Osteoblast (primary cell): Measurements from ENCODE around the gene AGBL1. TPM values are rescaled to one million over a fixed set of nuclear protein-coding genes. Genes with fewer than 3 reads are reported as not detected.

Experiments used
- DNase-seq: peaks from one replicate; pipeline ENCODE4 v3.0.0; 2011; ENCODE audit warnings: low spot score, mixed read lengths; ENCODE audit not compliant: insufficient read length; ENCODE audit errors: missing footprints
- H2AFZ ChIP-seq: 2 replicates; pipeline ENCODE4 v1.6.0; 2011; ENCODE audit warnings: mild to moderate bottlenecking, low read length
- H3K27ac ChIP-seq: 2 replicates; pipeline ENCODE4 v1.5.1; 2011; ENCODE audit warnings: mild to moderate bottlenecking, low read depth, low read length, moderate library complexity
- H3K27me3 ChIP-seq: 2 replicates; pipeline ENCODE4 v1.6.0; 2012; ENCODE audit warnings: mild to moderate bottlenecking, control low read depth, inconsistent platforms, low read length, moderate library complexity; ENCODE audit not compliant: insufficient read depth
- H3K36me3 ChIP-seq: 2 replicates; pipeline ENCODE4 v1.5.1; 2011; ENCODE audit warnings: mild to moderate bottlenecking, low read length, control low read depth, moderate library complexity; ENCODE audit not compliant: insufficient read depth
- H3K4me1 ChIP-seq: 2 replicates; pipeline ENCODE4 v1.5.1; 2011; ENCODE audit warnings: mild to moderate bottlenecking, low read length, control low read depth, moderate library complexity; ENCODE audit not compliant: insufficient read depth
- H3K4me2 ChIP-seq: 2 replicates; pipeline ENCODE4 v1.6.0; 2011; ENCODE audit warnings: mild to moderate bottlenecking, low read length; ENCODE audit not compliant: insufficient read depth
- H3K4me3 ChIP-seq: fragments of 200-600 bp; sonication (generic); 3 replicates; pipeline ENCODE4 v1.5.1; 2012; ENCODE audit warnings: mild to moderate bottlenecking, low read length, inconsistent platforms; ENCODE audit not compliant: insufficient read depth
- H3K79me2 ChIP-seq: 2 replicates; pipeline ENCODE4 v1.6.0; 2012; ENCODE audit warnings: mild to moderate bottlenecking, low read length, control low read depth, inconsistent platforms; ENCODE audit not compliant: insufficient read depth
- H3K9me3 ChIP-seq: 2 replicates; pipeline ENCODE4 v1.5.1; 2011; ENCODE audit warnings: low read depth, low read length, control low read depth
- H4K20me1 ChIP-seq: 2 replicates; pipeline ENCODE4 v1.6.0; 2012; ENCODE audit warnings: mild to moderate bottlenecking, low read length, control low read depth; ENCODE audit not compliant: insufficient read depth
- total RNA-seq: library from RNA; depleted of rRNA; stranded (reverse); fragments of >200 nt; gene quantifications from 2 replicates; pipeline ENCODE4 v1.2.3, GENCODE V29; 2012
- TF ChIP-seq, protein P1 (sequence below): IDR thresholded peaks from 2 replicates; pipeline ENCODE4 v1.5.1; 2011; ENCODE audit warnings: mild to moderate bottlenecking, low read depth, low read length, moderate library complexity; ENCODE audit errors: extremely low read depth

AGBL1 gene
- total RNA-seq, 1 donor = not detected

DNA sequence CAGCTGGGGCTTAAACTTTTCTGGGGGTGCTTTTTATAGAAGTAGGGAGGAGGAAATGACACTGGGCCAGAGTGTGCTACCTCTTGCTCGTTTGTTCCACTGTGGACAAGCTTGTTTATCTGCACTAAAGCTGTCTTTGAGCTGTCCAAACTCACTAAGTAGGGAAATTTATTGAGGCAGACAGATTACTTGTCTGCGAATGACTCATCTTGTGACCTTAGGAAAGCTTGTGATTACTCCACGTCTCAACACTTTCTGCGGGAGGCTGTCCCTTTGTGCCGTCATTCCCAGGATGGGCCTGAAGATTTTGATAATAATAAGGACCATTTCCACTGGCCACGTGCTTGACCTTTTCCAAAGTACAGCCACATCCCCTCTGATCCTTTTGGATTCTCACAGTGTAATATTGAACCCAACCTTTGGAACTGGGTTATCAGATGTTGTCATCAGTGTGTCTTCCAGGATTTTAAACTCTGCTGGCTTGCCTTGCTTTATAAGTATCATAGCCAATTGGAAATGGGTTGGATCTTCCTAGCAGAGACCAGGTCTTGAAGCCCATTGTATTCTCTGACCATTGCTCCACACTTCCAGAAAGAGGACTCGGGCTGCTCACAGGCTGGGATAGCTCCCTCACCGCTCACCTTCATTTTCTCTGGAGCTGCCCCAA, 84.7 kb downstream of the AGBL1 start:
- TF ChIP-seq, protein P1, sequence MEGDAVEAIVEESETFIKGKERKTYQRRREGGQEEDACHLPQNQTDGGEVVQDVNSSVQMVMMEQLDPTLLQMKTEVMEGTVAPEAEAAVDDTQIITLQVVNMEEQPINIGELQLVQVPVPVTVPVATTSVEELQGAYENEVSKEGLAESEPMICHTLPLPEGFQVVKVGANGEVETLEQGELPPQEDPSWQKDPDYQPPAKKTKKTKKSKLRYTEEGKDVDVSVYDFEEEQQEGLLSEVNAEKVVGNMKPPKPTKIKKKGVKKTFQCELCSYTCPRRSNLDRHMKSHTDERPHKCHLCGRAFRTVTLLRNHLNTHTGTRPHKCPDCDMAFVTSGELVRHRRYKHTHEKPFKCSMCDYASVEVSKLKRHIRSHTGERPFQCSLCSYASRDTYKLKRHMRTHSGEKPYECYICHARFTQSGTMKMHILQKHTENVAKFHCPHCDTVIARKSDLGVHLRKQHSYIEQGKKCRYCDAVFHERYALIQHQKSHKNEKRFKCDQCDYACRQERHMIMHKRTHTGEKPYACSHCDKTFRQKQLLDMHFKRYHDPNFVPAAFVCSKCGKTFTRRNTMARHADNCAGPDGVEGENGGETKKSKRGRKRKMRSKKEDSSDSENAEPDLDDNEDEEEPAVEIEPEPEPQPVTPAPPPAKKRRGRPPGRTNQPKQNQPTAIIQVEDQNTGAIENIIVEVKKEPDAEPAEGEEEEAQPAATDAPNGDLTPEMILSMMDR = no peak
- Histone ChIP-seq H3K27ac (no peak overlapping the region), H3K4me2 (no peak overlapping the region)

DNA sequence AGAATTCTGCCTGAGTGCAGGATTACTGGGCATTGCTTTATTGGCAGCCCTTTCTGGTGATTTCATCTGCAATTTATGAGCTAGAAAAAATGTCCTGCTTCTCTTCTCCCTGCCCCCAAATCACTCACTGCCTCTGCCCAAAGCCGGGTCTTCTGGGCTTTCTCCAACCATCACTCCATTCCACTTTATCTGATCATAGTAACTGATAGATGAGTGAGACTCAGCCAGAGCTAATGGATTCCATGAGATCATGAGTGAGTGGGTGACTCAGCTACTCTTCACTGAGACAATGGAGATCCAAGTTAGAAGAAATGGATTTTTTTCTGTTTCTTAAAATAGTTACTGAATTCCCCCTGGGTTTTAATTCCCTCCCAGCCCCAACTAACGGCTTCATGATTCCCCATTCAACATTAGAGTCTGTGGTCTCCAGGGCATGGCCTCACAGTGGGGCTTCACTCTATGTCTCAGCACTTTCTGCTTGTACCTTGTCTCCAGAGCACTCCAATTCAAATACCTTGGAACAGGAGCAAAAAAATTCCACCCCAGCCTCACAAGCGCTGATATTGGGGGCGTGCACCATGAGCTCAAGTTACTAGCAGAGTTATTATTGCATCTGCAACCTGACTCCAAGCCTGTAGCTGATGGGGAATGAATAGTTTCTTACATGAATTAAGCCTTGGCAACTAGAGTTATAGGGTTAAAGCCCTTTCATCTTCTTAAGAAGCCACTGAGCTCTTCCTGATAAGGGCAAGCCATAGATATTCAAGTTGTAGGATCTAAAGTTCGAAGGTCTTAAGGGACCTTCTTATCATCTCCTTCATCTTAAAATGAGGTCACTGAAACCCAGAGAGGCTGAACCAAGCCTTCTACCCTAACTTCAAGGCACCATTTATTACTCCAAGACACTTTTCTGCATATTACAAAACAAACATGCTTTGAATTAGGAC, 85.9 kb downstream of the AGBL1 start:
- TF ChIP-seq, protein P1 = no peak
- Histone ChIP-seq H3K36me3 (no peaks in the 10 kb centered on the region), H3K79me2 (no peaks in the 10 kb centered on the region), H3K27ac (no peak overlapping the region), H3K4me1 (no peaks in the 10 kb centered on the region), H3K9me3 (peaks cover 4% of the 10 kb centered on the region), H2AFZ (no peak overlapping the region), H3K4me3 (no peak overlapping the region), H4K20me1 (no peaks in the 10 kb centered on the region), H3K4me2 (no peak overlapping the region), H3K27me3 (no peaks in the 10 kb centered on the region)
- no peak for DNase-seq

More for the DNA sequence above, 84.7 kb downstream of the AGBL1 start:
- Histone ChIP-seq H3K36me3 (no peaks in the 10 kb centered on the region), H3K9me3 (peaks cover 4% of the 10 kb centered on the region), H2AFZ (no peak overlapping the region), H4K20me1 (no peaks in the 10 kb centered on the region), H3K27me3 (no peaks in the 10 kb centered on the region), H3K79me2 (no peaks in the 10 kb centered on the region), H3K4me3 (no peak overlapping the region), H3K4me1 (no peaks in the 10 kb centered on the region)
- no peak for DNase-seq

DNA sequence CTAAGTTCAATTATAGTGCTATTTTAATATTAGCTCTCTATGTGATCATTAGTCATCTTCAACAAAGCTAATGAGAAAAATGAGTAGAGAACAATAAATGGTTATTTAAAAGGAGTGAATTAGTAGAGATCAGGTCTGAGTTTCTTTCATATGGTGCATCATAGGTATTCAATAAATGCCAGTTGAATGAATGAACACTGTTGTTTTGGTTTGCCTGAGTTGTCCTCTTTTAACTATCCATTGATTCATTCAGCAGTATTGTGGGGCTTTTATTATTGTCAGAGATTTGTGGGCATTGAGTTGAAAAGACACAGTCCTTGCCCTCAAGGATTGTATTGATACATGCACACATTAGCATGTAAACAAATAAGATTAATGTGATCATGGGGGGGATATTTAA, 88.2 kb downstream of the AGBL1 start:
- Histone ChIP-seq H4K20me1 (no peaks in the 10 kb centered on the region), H3K27me3 (no peaks in the 10 kb centered on the region), H3K79me2 (no peaks in the 10 kb centered on the region), H3K27ac (no peak overlapping the region), H3K4me1 (no peaks in the 10 kb centered on the region), H3K4me2 (no peak overlapping the region), H3K4me3 (no peak overlapping the region), H3K36me3 (no peaks in the 10 kb centered on the region), H3K9me3 (peaks cover 4% of the 10 kb centered on the region), H2AFZ (no peak overlapping the region)
- TF ChIP-seq, protein P1 = no peak
- DNase-seq = no peak

DNA sequence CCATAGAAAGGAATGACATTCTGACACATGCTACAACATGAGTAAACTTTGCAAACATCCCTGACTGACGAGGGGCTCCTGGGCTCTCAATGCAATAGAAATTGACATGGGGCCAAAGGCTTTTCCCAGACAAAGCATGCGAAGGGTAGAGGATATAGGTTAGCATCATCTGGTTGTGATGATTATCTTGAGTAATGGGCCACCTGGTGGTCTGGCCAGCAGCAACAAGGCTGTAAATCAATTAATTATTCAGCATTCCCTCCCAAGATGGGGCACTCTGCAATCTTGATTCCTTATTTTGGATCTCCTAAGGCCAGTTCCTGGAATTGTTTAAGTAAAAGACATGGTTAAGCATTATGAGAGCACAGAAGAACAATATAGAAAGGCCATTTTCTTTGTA, 99.2 kb downstream of the AGBL1 start:
- Histone ChIP-seq H3K27ac (no peak overlapping the region), H3K4me3 (no peak overlapping the region), H4K20me1 (no peaks in the 10 kb centered on the region), H3K79me2 (no peaks in the 10 kb centered on the region), H3K36me3 (no peaks in the 10 kb centered on the region), H3K4me1 (no peaks in the 10 kb centered on the region), H3K4me2 (no peak overlapping the region), H3K9me3 (no peaks in the 10 kb centered on the region), H2AFZ (no peak overlapping the region), H3K27me3 (no peaks in the 10 kb centered on the region)
- DNase-seq = no peak
- TF ChIP-seq, protein P1 = no peak
